Neuronal stem cell (in vitro differentiated cells): Measurements from ENCODE around the gene VIT.

Experiments used
- DNase-seq: peaks from one replicate; pipeline ENCODE4 v3.0.0-alpha.2; 2013; ENCODE audit warnings: low spot score
- H2AFZ ChIP-seq: one replicate; pipeline ENCODE4 v1.6.1; 2013; ENCODE audit warnings: mild to moderate bottlenecking, low read length, inconsistent platforms
- H2AK5ac ChIP-seq: 2 replicates; pipeline ENCODE4 v1.6.1; 2013; ENCODE audit warnings: low read depth, mild to moderate bottlenecking, inconsistent platforms, low read length, moderate library complexity, mixed read lengths
- H2BK120ac ChIP-seq: 2 replicates; pipeline ENCODE4 v1.6.1; 2013; ENCODE audit warnings: low read depth, mild to moderate bottlenecking, inconsistent platforms, low read length, moderate library complexity, mixed read lengths
- H2BK12ac ChIP-seq: one replicate; pipeline ENCODE4 v1.6.1; 2013; ENCODE audit warnings: low read length, inconsistent platforms
- H2BK15ac ChIP-seq: 2 replicates; pipeline ENCODE4 v1.6.1; 2013; ENCODE audit warnings: mild to moderate bottlenecking, low read length, inconsistent platforms, mixed read lengths
- H2BK5ac ChIP-seq: one replicate; pipeline ENCODE4 v1.6.1; 2013; ENCODE audit warnings: inconsistent platforms, mild to moderate bottlenecking, low read length, moderate library complexity
- H3K14ac ChIP-seq: one replicate; pipeline ENCODE4 v1.6.1; 2013; ENCODE audit warnings: low read length, inconsistent platforms
- H3K18ac ChIP-seq: 2 replicates; pipeline ENCODE4 v1.6.1; 2013; ENCODE audit warnings: low read length, inconsistent platforms
- H3K23ac ChIP-seq: 2 replicates; pipeline ENCODE4 v1.6.1; 2013; ENCODE audit warnings: low read depth, mild to moderate bottlenecking, mixed read lengths, low read length, inconsistent platforms; ENCODE audit not compliant: poor library complexity
- H3K27ac ChIP-seq: replicated peaks from 3 replicates; pipeline ENCODE4 v1.5.1; 2013; ENCODE audit warnings: low read length, inconsistent platforms
- H3K27me3 ChIP-seq, 3 experiments: 2 replicates each; pipeline ENCODE4 v1.6.1; 2013; ENCODE audit warnings: low read length in 3 of 3, mild to moderate bottlenecking in 2 of 3, inconsistent platforms in 1 of 3, low read depth in 1 of 3, mixed read lengths in 1 of 3, moderate library complexity in 1 of 3; ENCODE audit not compliant: control insufficient read depth in 3 of 3, insufficient read depth in 3 of 3
- H3K36me3 ChIP-seq, 2 donors: replicated peaks in 1 of 2; 2 replicates each; pipeline ENCODE4 v1.6.1; 2013; ENCODE audit warnings: low read length in 2 of 2; ENCODE audit not compliant: control insufficient read depth in 2 of 2, insufficient read depth in 2 of 2
- H3K4ac ChIP-seq: 2 replicates; pipeline ENCODE4 v1.6.1; 2013; ENCODE audit warnings: inconsistent platforms, mild to moderate bottlenecking, low read length, moderate library complexity
- H3K4me1 ChIP-seq, 2 donors: 1 replicate in 1 of 2; 2 replicates in 1 of 2; pipeline ENCODE4 v1.6.1; 2013; ENCODE audit warnings: low read length in 2 of 2, low read depth in 1 of 2; ENCODE audit not compliant: control insufficient read depth in 2 of 2, insufficient read depth in 1 of 2
- H3K4me2 ChIP-seq: one replicate; pipeline ENCODE4 v1.6.1; 2013; ENCODE audit warnings: mild to moderate bottlenecking, low read length, inconsistent platforms; ENCODE audit not compliant: insufficient read depth, poor library complexity, severe bottlenecking
- H3K4me3 ChIP-seq, 2 donors: 2 replicates each; pipeline ENCODE4 v1.5.1; 2013; ENCODE audit warnings: low read length in 2 of 2, mild to moderate bottlenecking in 2 of 2, inconsistent platforms in 1 of 2, moderate library complexity in 1 of 2
- H3K79me1 ChIP-seq: one replicate; pipeline ENCODE4 v1.6.1; 2013; ENCODE audit warnings: low read depth, mild to moderate bottlenecking, inconsistent platforms, low read length, moderate library complexity
- H3K9ac ChIP-seq: one replicate; pipeline ENCODE4 v1.6.1; 2013; ENCODE audit warnings: mild to moderate bottlenecking, low read depth, low read length, inconsistent platforms; ENCODE audit not compliant: poor library complexity
- H3K9me3 ChIP-seq, 2 donors: replicated peaks in 1 of 2; 2 replicates each; pipeline versions ENCODE3 to v1.6.1; 2013; ENCODE audit warnings: low read length in 2 of 2, mild to moderate bottlenecking in 2 of 2, inconsistent platforms in 1 of 2, low read depth in 1 of 2, mixed read lengths in 1 of 2, moderate library complexity in 1 of 2; ENCODE audit not compliant: control insufficient read depth in 2 of 2, insufficient read depth in 1 of 2
- H4K8ac ChIP-seq: one replicate; pipeline ENCODE4 v1.6.1; 2013; ENCODE audit warnings: low read depth, mild to moderate bottlenecking, inconsistent platforms, low read length, moderate library complexity
- H4K91ac ChIP-seq: one replicate; pipeline ENCODE4 v1.6.1; 2013; ENCODE audit warnings: low read length, low read depth, mild to moderate bottlenecking, inconsistent platforms; ENCODE audit not compliant: poor library complexity
- WGBS, 2 donors: extraction: QIAGEN DNeasy Blood & Tissue Kit; methylation state at CpG; one replicate each; pipeline ENCODE4 v1.1.7; 2013; ENCODE audit warnings: missing lambda C conversion rate in 2 of 2, mixed read lengths in 1 of 2; ENCODE audit not compliant: insufficient read length in 2 of 2, insufficient replicate concordance in 1 of 2; ENCODE audit errors: extremely low coverage in 2 of 2; 5-methylcytosine and 5-hydroxymethylcytosine counted together

The VIT gene

GRCh38 chr2:36713310-36713709, 16.8 kb downstream of the VIT start:
- H2BK12ac ChIP-seq: no peak overlapping the region
- no peak for DNase-seq
- H3K4me2 ChIP-seq: no peak overlapping the region
- no peak overlapping the region for H2BK15ac ChIP-seq
- no peaks in the 10 kb centered on the region for H3K36me3 ChIP-seq
- H4K8ac ChIP-seq: no peak overlapping the region
- no peaks in the 10 kb centered on the region for H3K79me1 ChIP-seq
- no peak overlapping the region for H2BK5ac ChIP-seq
- H3K23ac ChIP-seq: no peak overlapping the region
- H3K27ac ChIP-seq: no peak overlapping the region
- no peak overlapping the region for H2AK5ac ChIP-seq
- H3K27me3 ChIP-seq: no peaks in the 10 kb centered on the region
- H2BK120ac ChIP-seq: no peak overlapping the region
- no peak overlapping the region for H3K9ac ChIP-seq
- H4K91ac ChIP-seq: no peak overlapping the region
- H3K4me1 ChIP-seq: peaks cover 0 to 2% of the 10 kb centered on the region in 2 donors
- no peak overlapping the region for H3K4ac ChIP-seq
- H3K9me3 ChIP-seq: no peaks in the 10 kb centered on the region
- H2AFZ ChIP-seq: peak overlapping the region; percentile 24
- WGBS, 2 donors: no CpG with 5 or more reads among the region's 8 CpGs
- H3K4me3 ChIP-seq: no peak overlapping the region
- no peak overlapping the region for H3K18ac ChIP-seq
- no peak overlapping the region for H3K14ac ChIP-seq

GRCh38 chr2:36716111-36716510, 19.6 kb downstream of the VIT start:
- no peak for DNase-seq
- WGBS, 2 donors: no CpG with 5 or more reads among the region's 3 CpGs

GRCh38 chr2:36717603-36718266, 21.2 kb downstream of the VIT start:
- H3K14ac ChIP-seq: no peak overlapping the region
- DNase-seq: no peak
- no peak overlapping the region for H3K9ac ChIP-seq
- no peaks in the 10 kb centered on the region for H3K9me3 ChIP-seq
- no peak overlapping the region for H4K91ac ChIP-seq
- no peak overlapping the region for H3K4me3 ChIP-seq
- H3K23ac ChIP-seq: no peak overlapping the region
- no peak overlapping the region for H3K27ac ChIP-seq
- H3K36me3 ChIP-seq: no peaks in the 10 kb centered on the region
- no peak overlapping the region for H3K4me2 ChIP-seq
- H2AK5ac ChIP-seq: no peak overlapping the region
- no peak overlapping the region for H2AFZ ChIP-seq
- H3K27me3 ChIP-seq: no peaks in the 10 kb centered on the region
- no peak overlapping the region for H3K4ac ChIP-seq
- no peak overlapping the region for H3K18ac ChIP-seq
- H2BK15ac ChIP-seq: no peak overlapping the region
- WGBS, 2 donors: no CpG with 5 or more reads among the region's 3 CpGs
- no peak overlapping the region for H2BK120ac ChIP-seq
- no peak overlapping the region for H2BK5ac ChIP-seq
- no peak overlapping the region for H4K8ac ChIP-seq
- no peaks in the 10 kb centered on the region for H3K79me1 ChIP-seq
- no peak overlapping the region for H2BK12ac ChIP-seq
- H3K4me1 ChIP-seq: peaks cover 0 to 2% of the 10 kb centered on the region in 2 donors

More at GRCh38 chr2:36716111-36716510, 19.6 kb downstream of the VIT start:
- Histone ChIP-seq H4K91ac (no peak overlapping the region), H2BK5ac (no peak overlapping the region), H2BK15ac (no peak overlapping the region), H3K27ac (no peak overlapping the region), H2AK5ac (no peak overlapping the region), H3K9me3 (no peaks in the 10 kb centered on the region), H3K36me3 (no peaks in the 10 kb centered on the region), H3K27me3 (no peaks in the 10 kb centered on the region), H3K23ac (no peak overlapping the region), H3K14ac (no peak overlapping the region), H3K4me1 (peaks cover 0 to 2% of the 10 kb centered on the region in 2 donors), H2BK12ac (no peak overlapping the region), H3K4me3 (no peak overlapping the region), H3K18ac (no peak overlapping the region), H3K9ac (no peak overlapping the region), H3K4me2 (no peak overlapping the region), H3K79me1 (no peaks in the 10 kb centered on the region), H3K4ac (no peak overlapping the region), H4K8ac (no peak overlapping the region), H2BK120ac (no peak overlapping the region), H2AFZ (no peak overlapping the region)

DNA sequence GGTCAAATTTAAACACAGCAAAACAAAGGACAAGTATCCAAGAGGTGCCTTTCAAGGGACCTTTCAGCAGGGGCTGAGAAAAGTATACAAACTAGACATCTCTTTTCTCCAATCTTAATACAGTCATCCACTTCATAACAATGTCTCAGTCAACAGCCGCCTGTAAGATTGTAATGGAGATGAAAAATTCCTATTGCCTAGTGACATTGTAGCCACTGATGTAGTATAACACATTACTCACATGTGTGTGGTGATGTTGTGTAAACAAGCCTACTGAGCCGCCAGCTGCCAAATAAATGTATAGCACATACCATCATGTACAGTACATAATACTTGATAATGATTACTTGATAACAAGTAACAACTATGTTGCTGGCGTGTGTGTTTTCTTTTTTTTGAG, 31.0 kb downstream of the VIT start:
- DNase-seq: no peak
- Histone ChIP-seq H3K27me3 (no peaks in the 10 kb centered on the region), H3K4me1 (no peaks in the 10 kb centered on the region), H4K8ac (no peak overlapping the region), H3K27ac (no peak overlapping the region), H3K14ac (no peak overlapping the region), H3K23ac (no peak overlapping the region), H3K4me2 (no peak overlapping the region), H3K9ac (no peak overlapping the region), H3K18ac (no peak overlapping the region), H2AK5ac (no peak overlapping the region), H3K79me1 (no peaks in the 10 kb centered on the region), H3K4ac (no peak overlapping the region), H3K9me3 (peaks cover 0 to 2% of the 10 kb centered on the region in 2 donors), H2AFZ (no peak overlapping the region), H2BK15ac (no peak overlapping the region), H2BK12ac (no peak overlapping the region), H3K4me3 (no peak overlapping the region), H4K91ac (no peak overlapping the region), H2BK5ac (no peak overlapping the region), H3K36me3 (no peaks in the 10 kb centered on the region), H2BK120ac (no peak overlapping the region)
- no CpG with 5 or more reads among the region's 3 CpGs for WGBS, 2 donors
